GM12878 (cell line): ENCODE results near the gene SPTAN1.
A peak's percentile ranks its signal among the peaks of the same experiment; 100 is the strongest.

ENCODE experiments used
- CTCF ChIP-seq, 3 experiments: IDR thresholded peaks in 2 of 3; conservative IDR thresholded peaks in 1 of 3; 2 replicates each; pipeline ENCODE4 v1.5.1; 2011; ENCODE audit warnings: low read depth in 3 of 3, low read length in 3 of 3, mild to moderate bottlenecking in 3 of 3, control low read depth in 2 of 3, moderate library complexity in 2 of 3, inconsistent platforms in 1 of 3, mixed read lengths in 1 of 3; ENCODE audit not compliant: control insufficient read depth in 2 of 3, insufficient read depth in 1 of 3; ENCODE audit errors: extremely low read depth in 1 of 3
- EP300 ChIP-seq, 2 experiments: fragments of 150-350 bp in 1 of 2; IDR thresholded peaks; 2 replicates each; pipeline ENCODE4 v1.6.1; 2011 to 2012; ENCODE audit warnings: low read depth in 2 of 2, low read length in 2 of 2, borderline replicate concordance in 1 of 2, improper control_type of control experiment in 1 of 2, inconsistent platforms in 1 of 2; ENCODE audit not compliant: control insufficient read depth in 1 of 2
- GATAD2B ChIP-seq: fragments of 450-650 bp; conservative IDR thresholded peaks from 2 replicates; pipeline ENCODE4 v1.6.1; 2017; ENCODE audit warnings: low read depth, mild to moderate bottlenecking, moderate library complexity
- JUND ChIP-seq: IDR thresholded peaks from 2 replicates; pipeline ENCODE4 v1.6.1; 2012; ENCODE audit warnings: low read depth, mild to moderate bottlenecking, low read length, improper control_type of control experiment, moderate library complexity
- PAX5 ChIP-seq: IDR thresholded peaks from 2 replicates; pipeline ENCODE4 v1.6.1; 2011; ENCODE audit warnings: low read depth, low read length, borderline replicate concordance
- POLR2A ChIP-seq: IDR thresholded peaks from 2 replicates; pipeline ENCODE4 v1.6.1; 2011; ENCODE audit warnings: low read depth, mild to moderate bottlenecking, low read length
- POLR2AphosphoS5 ChIP-seq: IDR thresholded peaks from 2 replicates; pipeline ENCODE4 v1.6.1; 2011; ENCODE audit warnings: mild to moderate bottlenecking, low read length, inconsistent platforms
- RAD21 ChIP-seq: IDR thresholded peaks from 2 replicates; pipeline ENCODE4 v1.6.1; 2011; ENCODE audit warnings: mild to moderate bottlenecking, low read depth, low read length, moderate library complexity; ENCODE audit not compliant: insufficient read depth
- SRF ChIP-seq, 2 experiments: IDR thresholded peaks; 2 replicates each; pipeline ENCODE4 v1.6.1; 2011; ENCODE audit warnings: low read depth in 2 of 2, low read length in 2 of 2, mild to moderate bottlenecking in 1 of 2, moderate library complexity in 1 of 2

GRCh38 chr9:128558431-128559310 lies 6.3 kb downstream of the SPTAN1 start:
- no peak; the same call in 1 of the 2 replicates for TF ChIP-seq POLR2AphosphoS5
- TF ChIP-seq POLR2A: no peak
- peak; percentile 73 for TF ChIP-seq JUND
- peak; percentile 15 to 33; a peak in 1 of 4 replicates for TF ChIP-seq EP300 (IDR thresholded peaks at IDR 0.05; ENCODE audit: borderline replicate concordance in 1 of 2, control insufficient read depth in 1 of 2, low read depth in 2 of 2, low read length in 2 of 2)
- no peak for TF ChIP-seq RAD21
- TF ChIP-seq GATAD2B: no peak
- TF ChIP-seq SRF (IDR thresholded peaks at IDR 0.05; ENCODE audit: low read depth in 2 of 2, low read length in 2 of 2): no peak
- TF ChIP-seq CTCF (IDR thresholded peaks at IDR 0.05 in 2 of 3, conservative IDR thresholded peaks at IDR 0.05 in 1 of 3; ENCODE audit: control insufficient read depth in 2 of 3, extremely low read depth in 1 of 3, insufficient read depth in 1 of 3, low read depth in 3 of 3, low read length in 3 of 3): no peak
- TF ChIP-seq PAX5: peak; percentile 65; the same call in 1 of the 2 replicates
